HG03460 (cell line): ENCODE data around the gene LTBP4.
A peak's percentile ranks its signal among the peaks of the same experiment; 100 is the strongest.

Experiments used
- ATAC-seq: cut with Tn5 transposase; IDR thresholded peaks from one replicate; pipeline ENCODE4 v1.9.1; 2021; ENCODE audit not compliant: unreplicated experiment

Gene LTBP4

GRCh38 chr19:40658031-40658430 lies 56.9 kb downstream of the LTBP4 start:
- ATAC-seq: no peak

GRCh38 chr19:40659116-40659515 lies 57.9 kb downstream of the LTBP4 start:
- no peak for ATAC-seq

GRCh38 chr19:40659566-40659965 lies 58.4 kb downstream of the LTBP4 start:
- ATAC-seq: no peak

- ATAC-seq: no peak
Measured at GRCh38 chr19:40661616-40662015, 60.4 kb downstream of the LTBP4 start.

- peak; percentile 66 for ATAC-seq
Measured at GRCh38 chr19:40662925-40663694, 61.9 kb downstream of the LTBP4 start.

GRCh38 chr19:40663695-40664692 lies 62.8 kb downstream of the LTBP4 start:
- ATAC-seq: no peak

GRCh38 chr19:40666803-40667438 lies 65.8 kb downstream of the LTBP4 start:
- no peak for ATAC-seq

- ATAC-seq: no peak
Measured at GRCh38 chr19:40667602-40668001, 66.4 kb downstream of the LTBP4 start.

GRCh38 chr19:40668991-40669614 lies 67.9 kb downstream of the LTBP4 start:
- ATAC-seq: no peak

- no peak for ATAC-seq
Measured at GRCh38 chr19:40671404-40671803, 70.2 kb downstream of the LTBP4 start.

- ATAC-seq: no peak
Measured at GRCh38 chr19:40672038-40672437, 70.9 kb downstream of the LTBP4 start.

GRCh38 chr19:40672573-40673299 lies 71.6 kb downstream of the LTBP4 start:
- no peak for ATAC-seq

GRCh38 chr19:40673397-40673796 lies 72.2 kb downstream of the LTBP4 start:
- ATAC-seq: no peak

- no peak for ATAC-seq
Measured at GRCh38 chr19:40674291-40674690, 73.1 kb downstream of the LTBP4 start.

GRCh38 chr19:40677156-40677555 lies 76.0 kb downstream of the LTBP4 start:
- no peak for ATAC-seq
